Neural cell (in vitro differentiated cells): Measurements from ENCODE around the gene PBOV1. TPM values are rescaled to one million over a fixed set of nuclear protein-coding genes. Genes with fewer than 3 reads are reported as not detected.

ENCODE experiments used
- H2AFZ ChIP-seq: fragments of 200-600, 300-800 bp; sonication (generic), shearing (Covaris generic); 2 replicates; pipeline ENCODE4 v1.6.0; 2014; ENCODE audit warnings: low read depth, mild to moderate bottlenecking, antibody characterized with exemption, low read length, moderate library complexity
- H3F3A ChIP-seq: fragments of 200-600 bp; shearing (Covaris generic); 2 replicates; pipeline ENCODE4 v1.6.1; 2016; ENCODE audit warnings: mild to moderate bottlenecking, moderate library complexity, mixed read lengths, antibody characterized with exemption, low read length; ENCODE audit not compliant: insufficient read depth, poor library complexity, severe bottlenecking
- H3K27ac ChIP-seq: fragments of 200-600, 300-800 bp; sonication (generic), shearing (Covaris generic); 2 replicates; pipeline ENCODE4 v1.5.1; 2014; ENCODE audit warnings: mild to moderate bottlenecking, low read length, moderate library complexity
- H3K27me3 ChIP-seq: fragments of 300-800, 200-600 bp; sonication (generic), shearing (Covaris generic); 2 replicates; pipeline ENCODE4 v1.6.0; 2014; ENCODE audit warnings: mild to moderate bottlenecking, low read depth, low read length, moderate library complexity; ENCODE audit not compliant: insufficient read depth
- H3K36me3 ChIP-seq: fragments of 300-800, 200-600 bp; sonication (generic), shearing (Covaris generic); 2 replicates; pipeline ENCODE4 v1.5.1; 2014; ENCODE audit warnings: mild to moderate bottlenecking, antibody characterized with exemption, low read length, moderate library complexity; ENCODE audit not compliant: insufficient read depth
- H3K4me2 ChIP-seq: fragments of 300-800, 200-600 bp; sonication (generic), shearing (Covaris generic); 2 replicates; pipeline ENCODE4 v1.6.0; 2014; ENCODE audit warnings: mild to moderate bottlenecking, low read length
- H3K4me3 ChIP-seq: fragments of 300-800, 200-600 bp; sonication (generic), shearing (Covaris generic); 2 replicates; pipeline ENCODE4 v1.5.1; 2014; ENCODE audit warnings: mild to moderate bottlenecking, low read length, moderate library complexity
- H3K79me2 ChIP-seq: fragments of 200-600 bp; shearing (Covaris generic); replicated peaks from 2 replicates; pipeline ENCODE4 v1.6.0; 2014; ENCODE audit warnings: mild to moderate bottlenecking, low read length, moderate library complexity; ENCODE audit not compliant: insufficient read depth
- H3K9ac ChIP-seq: fragments of 300-800, 200-600 bp; sonication (generic), shearing (Covaris generic); 2 replicates; pipeline ENCODE4 v1.6.1; 2016; ENCODE audit warnings: mild to moderate bottlenecking, low read length, mixed read lengths
- H3K9me2 ChIP-seq: fragments of 200-600 bp; shearing (Covaris generic); 2 replicates; pipeline ENCODE4 v1.6.1; 2016; ENCODE audit warnings: mild to moderate bottlenecking, low read length, mixed read lengths; ENCODE audit not compliant: insufficient read depth
- H3K9me3 ChIP-seq: fragments of 200-600, 300-800 bp; sonication (generic), shearing (Covaris generic); 2 replicates; pipeline ENCODE4 v1.6.1; 2016; ENCODE audit warnings: mild to moderate bottlenecking, mixed run types, low read length, moderate library complexity, mixed read lengths
- H4K20me1 ChIP-seq: fragments of 200-600 bp; shearing (Covaris generic); 2 replicates; pipeline ENCODE4 v1.6.1; 2016; ENCODE audit warnings: mild to moderate bottlenecking, mixed run types; ENCODE audit not compliant: insufficient read depth
- CTCF ChIP-seq: fragments of 450-650 bp; IDR thresholded peaks from 2 replicates; pipeline ENCODE4 v1.5.1; 2014; ENCODE audit warnings: antibody characterized with exemption, mild to moderate bottlenecking, moderate library complexity; ENCODE audit not compliant: poor library complexity, severe bottlenecking
- EP300 ChIP-seq: fragments of 450-650 bp; conservative IDR thresholded peaks from 2 replicates; pipeline ENCODE4 v1.6.1; 2014; ENCODE audit warnings: antibody characterized with exemption, mild to moderate bottlenecking, moderate library complexity; ENCODE audit not compliant: poor library complexity, severe bottlenecking
- EZH2 ChIP-seq: fragments of 200-600, 300-800 bp; shearing (Covaris generic), sonication (generic); IDR thresholded peaks from 2 replicates; pipeline ENCODE4 v1.6.1; 2014; ENCODE audit warnings: antibody characterized with exemption, low read length, borderline replicate concordance, mild to moderate bottlenecking; ENCODE audit not compliant: insufficient read depth, poor library complexity, severe bottlenecking
- MXI1 ChIP-seq: fragments of 450-650 bp; conservative IDR thresholded peaks from 2 replicates; pipeline ENCODE4 v1.6.1; 2014; ENCODE audit warnings: antibody characterized with exemption, mild to moderate bottlenecking; ENCODE audit not compliant: poor library complexity, severe bottlenecking
- POLR2AphosphoS5 ChIP-seq: IDR thresholded peaks from 2 replicates; pipeline ENCODE4 v1.6.1; 2012
- RAD21 ChIP-seq: fragments of 450-650 bp; conservative IDR thresholded peaks from 2 replicates; pipeline ENCODE4 v1.6.1; 2014; ENCODE audit warnings: antibody characterized with exemption, mild to moderate bottlenecking, moderate library complexity
- SMC3 ChIP-seq: fragments of 450-650 bp; conservative IDR thresholded peaks from 2 replicates; pipeline ENCODE4 v1.6.1; 2014; ENCODE audit warnings: antibody characterized with exemption, mild to moderate bottlenecking, moderate library complexity; ENCODE audit not compliant: poor library complexity
- TAF1 ChIP-seq: IDR thresholded peaks from 2 replicates; pipeline ENCODE4 v1.6.1; 2012; ENCODE audit warnings: low read depth
- polyA plus RNA-seq: library from polyadenylated mRNA; depleted of rRNA; stranded (reverse); fragments of >200 nt; gene quantifications from 2 replicates; pipeline ENCODE4 v1.2.3, GENCODE V29; 2014
- TF ChIP-seq, protein P1 (sequence below): IDR thresholded peaks from 2 replicates; pipeline ENCODE4 v1.6.1; 2012; ENCODE audit warnings: borderline replicate concordance

The PBOV1 gene
- polyA plus RNA-seq, 1 donor from 2014 or later, result not detected

DNA sequence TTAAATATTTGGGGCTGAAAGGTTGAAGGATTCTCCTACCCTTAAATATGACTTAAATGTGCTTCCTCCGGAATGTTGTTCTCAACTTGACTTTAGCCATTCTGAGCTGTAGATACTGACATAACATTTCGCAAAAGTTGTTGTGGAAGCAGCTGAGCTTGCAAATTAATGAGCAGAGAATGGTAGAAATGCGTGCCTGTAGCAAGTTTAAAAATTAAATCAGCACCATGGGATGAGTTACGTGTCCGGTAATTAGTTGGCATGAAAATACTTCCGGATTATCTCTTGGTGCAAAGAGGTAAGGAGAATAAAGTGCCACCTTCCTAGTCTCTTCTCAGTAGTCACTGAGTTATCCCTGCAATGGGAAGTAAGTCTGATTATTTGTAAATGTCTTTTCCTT lies 23.6 kb upstream of the PBOV1 start:
- Histone ChIP-seq H3K79me2 (no peaks in the 10 kb centered on the region), H3K9me2 (no peaks in the 10 kb centered on the region), H2AFZ (no peak overlapping the region), H3K4me2 (no peak overlapping the region), H3K27ac (no peak overlapping the region), H3K27me3 (no peaks in the 10 kb centered on the region), H3F3A (no peaks in the 10 kb centered on the region), H3K4me3 (no peak overlapping the region), H3K9ac (no peak overlapping the region), H3K9me3 (no peaks in the 10 kb centered on the region), H4K20me1 (no peaks in the 10 kb centered on the region), H3K36me3 (no peaks in the 10 kb centered on the region)
- TF ChIP-seq SMC3 (no peak), MXI1 (no peak), EZH2 (no peak), RAD21 (no peak), CTCF (no peak), TAF1 (no peak), EP300 (no peak), POLR2AphosphoS5 (no peak)
- TF ChIP-seq, protein P1, sequence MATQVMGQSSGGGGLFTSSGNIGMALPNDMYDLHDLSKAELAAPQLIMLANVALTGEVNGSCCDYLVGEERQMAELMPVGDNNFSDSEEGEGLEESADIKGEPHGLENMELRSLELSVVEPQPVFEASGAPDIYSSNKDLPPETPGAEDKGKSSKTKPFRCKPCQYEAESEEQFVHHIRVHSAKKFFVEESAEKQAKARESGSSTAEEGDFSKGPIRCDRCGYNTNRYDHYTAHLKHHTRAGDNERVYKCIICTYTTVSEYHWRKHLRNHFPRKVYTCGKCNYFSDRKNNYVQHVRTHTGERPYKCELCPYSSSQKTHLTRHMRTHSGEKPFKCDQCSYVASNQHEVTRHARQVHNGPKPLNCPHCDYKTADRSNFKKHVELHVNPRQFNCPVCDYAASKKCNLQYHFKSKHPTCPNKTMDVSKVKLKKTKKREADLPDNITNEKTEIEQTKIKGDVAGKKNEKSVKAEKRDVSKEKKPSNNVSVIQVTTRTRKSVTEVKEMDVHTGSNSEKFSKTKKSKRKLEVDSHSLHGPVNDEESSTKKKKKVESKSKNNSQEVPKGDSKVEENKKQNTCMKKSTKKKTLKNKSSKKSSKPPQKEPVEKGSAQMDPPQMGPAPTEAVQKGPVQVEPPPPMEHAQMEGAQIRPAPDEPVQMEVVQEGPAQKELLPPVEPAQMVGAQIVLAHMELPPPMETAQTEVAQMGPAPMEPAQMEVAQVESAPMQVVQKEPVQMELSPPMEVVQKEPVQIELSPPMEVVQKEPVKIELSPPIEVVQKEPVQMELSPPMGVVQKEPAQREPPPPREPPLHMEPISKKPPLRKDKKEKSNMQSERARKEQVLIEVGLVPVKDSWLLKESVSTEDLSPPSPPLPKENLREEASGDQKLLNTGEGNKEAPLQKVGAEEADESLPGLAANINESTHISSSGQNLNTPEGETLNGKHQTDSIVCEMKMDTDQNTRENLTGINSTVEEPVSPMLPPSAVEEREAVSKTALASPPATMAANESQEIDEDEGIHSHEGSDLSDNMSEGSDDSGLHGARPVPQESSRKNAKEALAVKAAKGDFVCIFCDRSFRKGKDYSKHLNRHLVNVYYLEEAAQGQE, result no peak

- no peak overlapping the region for H3K27ac ChIP-seq
- H3K9ac ChIP-seq, result no peak overlapping the region
- H3K9me3 ChIP-seq, result no peaks in the 10 kb centered on the region
- no peak overlapping the region for H3K4me2 ChIP-seq
- H4K20me1 ChIP-seq, result no peaks in the 10 kb centered on the region
- no peaks in the 10 kb centered on the region for H3F3A ChIP-seq
- no peaks in the 10 kb centered on the region for H3K79me2 ChIP-seq
- TF ChIP-seq TAF1 (no peak), MXI1 (no peak), RAD21 (no peak), CTCF (no peak), SMC3 (no peak), POLR2AphosphoS5 (no peak), EP300 (no peak), EZH2 (no peak)
- TF ChIP-seq, protein P1, result no peak
- H3K9me2 ChIP-seq, result no peaks in the 10 kb centered on the region
- H3K27me3 ChIP-seq, result no peaks in the 10 kb centered on the region
- H3K4me3 ChIP-seq, result no peak overlapping the region
- H2AFZ ChIP-seq, result no peak overlapping the region
- no peaks in the 10 kb centered on the region for H3K36me3 ChIP-seq
Measured at GRCh38 chr6:138241381-138241780, 23.1 kb upstream of the PBOV1 start.
